NT2/D1 (cell line): Measurements from ENCODE around the gene ST3GAL6.

Experiments used
- DNase-seq: peaks from one replicate; pipeline ENCODE4 v3.0.0-alpha.2; 2011; ENCODE audit warnings: low read depth, low spot score
- H3K27me3 ChIP-seq: 2 replicates; pipeline ENCODE4 v1.6.0; 2011; ENCODE audit warnings: mild to moderate bottlenecking; ENCODE audit not compliant: insufficient read length, insufficient read depth
- H3K36me3 ChIP-seq: 2 replicates; pipeline ENCODE4 v1.6.1; 2011; ENCODE audit warnings: mild to moderate bottlenecking, low read length, mixed read lengths; ENCODE audit not compliant: insufficient read depth, insufficient read length
- H3K4me1 ChIP-seq: 2 replicates; pipeline ENCODE4 v1.5.1; 2011; ENCODE audit not compliant: insufficient read depth, insufficient read length
- H3K4me3 ChIP-seq: 2 replicates; pipeline ENCODE4 v1.5.1; 2011; ENCODE audit warnings: low read depth; ENCODE audit not compliant: insufficient read length
- H3K9ac ChIP-seq: 2 replicates; pipeline ENCODE4 v1.6.0; 2011; ENCODE audit warnings: low read depth; ENCODE audit not compliant: insufficient read length
- H3K9me3 ChIP-seq: 2 replicates; pipeline ENCODE4 v1.5.1; 2011; ENCODE audit warnings: mild to moderate bottlenecking, low read length; ENCODE audit not compliant: insufficient read depth
- SUZ12 ChIP-seq: IDR thresholded peaks from 2 replicates; pipeline ENCODE4 v1.6.1; 2011; ENCODE audit not compliant: insufficient read length, insufficient read depth; ENCODE audit errors: extremely low read depth
- YY1 ChIP-seq: IDR thresholded peaks from 2 replicates; pipeline ENCODE4 v1.6.1; 2011; ENCODE audit not compliant: insufficient read length, insufficient read depth
- ZNF274 ChIP-seq: IDR thresholded peaks from 2 replicates; pipeline ENCODE4 v1.6.1; 2011; ENCODE audit warnings: mild to moderate bottlenecking, low read depth, low read length

ST3GAL6 gene

GRCh38 chr3:98766924-98767323, 3.8 kb downstream of the ST3GAL6 start:
- Histone ChIP-seq H3K36me3 (no peaks in the 10 kb centered on the region), H3K9me3 (no peaks in the 10 kb centered on the region), H3K9ac (no peak overlapping the region), H3K27me3 (no peaks in the 10 kb centered on the region), H3K4me3 (no peak overlapping the region), H3K4me1 (peaks cover 3% of the 10 kb centered on the region)
- TF ChIP-seq YY1 (no peak), ZNF274 (no peak), SUZ12 (no peak)
- DNase-seq, result no peak

- Histone ChIP-seq H3K36me3 (no peaks in the 10 kb centered on the region), H3K9ac (no peak overlapping the region), H3K4me1 (peaks cover 3% of the 10 kb centered on the region), H3K4me3 (no peak overlapping the region), H3K9me3 (no peaks in the 10 kb centered on the region), H3K27me3 (no peaks in the 10 kb centered on the region)
- DNase-seq, result no peak
- TF ChIP-seq YY1 (no peak), ZNF274 (no peak), SUZ12 (no peak)
Measured at GRCh38 chr3:98768961-98769360, 5.8 kb downstream of the ST3GAL6 start.

- TF ChIP-seq YY1 (no peak), ZNF274 (no peak), SUZ12 (no peak)
- Histone ChIP-seq H3K36me3 (no peaks in the 10 kb centered on the region), H3K4me3 (no peak overlapping the region), H3K27me3 (no peaks in the 10 kb centered on the region), H3K4me1 (peaks cover 3% of the 10 kb centered on the region), H3K9ac (no peak overlapping the region), H3K9me3 (no peaks in the 10 kb centered on the region)
- DNase-seq, result no peak
Measured at GRCh38 chr3:98769448-98769847, 6.3 kb downstream of the ST3GAL6 start.

GRCh38 chr3:98770261-98771039, 7.3 kb downstream of the ST3GAL6 start:
- DNase-seq, result no peak
- Histone ChIP-seq H3K4me3 (no peak overlapping the region), H3K36me3 (no peaks in the 10 kb centered on the region), H3K9ac (no peak overlapping the region), H3K4me1 (peaks cover 3% of the 10 kb centered on the region), H3K9me3 (no peaks in the 10 kb centered on the region), H3K27me3 (no peaks in the 10 kb centered on the region)
- TF ChIP-seq SUZ12 (no peak), ZNF274 (no peak), YY1 (no peak)

- no peak for DNase-seq
- Histone ChIP-seq H3K9ac (no peak overlapping the region), H3K9me3 (no peaks in the 10 kb centered on the region)
Measured at GRCh38 chr3:98772022-98772421, 8.9 kb downstream of the ST3GAL6 start.

GRCh38 chr3:98775459-98776139, 12.5 kb downstream of the ST3GAL6 start:
- no peak for DNase-seq
- H3K4me1 ChIP-seq, result peaks cover under 1% of the 10 kb centered on the region
- no peak for TF ChIP-seq YY1
- TF ChIP-seq ZNF274, result no peak
- TF ChIP-seq SUZ12, result no peak
- no peak overlapping the region for H3K4me3 ChIP-seq
- no peak overlapping the region for H3K9ac ChIP-seq
- no peaks in the 10 kb centered on the region for H3K27me3 ChIP-seq
- H3K9me3 ChIP-seq, result no peaks in the 10 kb centered on the region
- H3K36me3 ChIP-seq, result peaks cover 3% of the 10 kb centered on the region

More at GRCh38 chr3:98772022-98772421, 8.9 kb downstream of the ST3GAL6 start:
- Histone ChIP-seq H3K36me3 (peaks cover 3% of the 10 kb centered on the region), H3K27me3 (no peaks in the 10 kb centered on the region), H3K4me3 (no peak overlapping the region), H3K4me1 (peaks cover 3% of the 10 kb centered on the region)
- no peak for TF ChIP-seq SUZ12

GRCh38 chr3:98776140-98776493, 13.0 kb downstream of the ST3GAL6 start:
- H3K9ac ChIP-seq, result no peak overlapping the region
- no peaks in the 10 kb centered on the region for H3K27me3 ChIP-seq
- TF ChIP-seq ZNF274 (no peak), SUZ12 (no peak)
- no peak for DNase-seq
- no peak overlapping the region for H3K4me3 ChIP-seq
- H3K4me1 ChIP-seq, result no peaks in the 10 kb centered on the region
- no peaks in the 10 kb centered on the region for H3K9me3 ChIP-seq
- peaks cover 3% of the 10 kb centered on the region for H3K36me3 ChIP-seq
